HAP-1 (cell line): ENCODE results near the gene PPP2R1B.
"Not testable (repeated sequence)": the region's sequence is repeated elsewhere in the genome, so short reads cannot be mapped to it uniquely, and the experiment has no call there.

Experiments used
- DNase-seq, 2 experiments: peaks; one replicate each; pipeline ENCODE4 v3.0.0-alpha.2; 2016 to 2020; ENCODE audit warnings: low spot score in 2 of 2
- H3K27me3 ChIP-seq: fragments of 250-450 bp; sonication (Bioruptor Pico); 2 replicates; pipeline ENCODE4 v1.5.1; 2020; ENCODE audit warnings: low read depth, mild to moderate bottlenecking, moderate library complexity
- H3K36me3 ChIP-seq: fragments of 250-450 bp; sonication (Bioruptor Pico); replicated peaks from 2 replicates; pipeline ENCODE4 v1.5.1; 2020; ENCODE audit warnings: mild to moderate bottlenecking
- H3K4me1 ChIP-seq: fragments of 250-450 bp; sonication (Bioruptor Pico); 2 replicates; pipeline ENCODE4 v1.5.1; 2020; ENCODE audit warnings: mild to moderate bottlenecking
- H3K4me3 ChIP-seq: fragments of 250-450 bp; sonication (Bioruptor Pico); 2 replicates; pipeline ENCODE4 v1.5.1; 2020; ENCODE audit warnings: mild to moderate bottlenecking, moderate library complexity
- H3K9me3 ChIP-seq: fragments of 250-450 bp; sonication (Bioruptor Pico); 2 replicates; pipeline ENCODE4 v1.5.1; 2020; ENCODE audit warnings: mild to moderate bottlenecking, moderate library complexity
- in situ Hi-C: fragments of 300-500 bp; cut with MboI; formaldehyde crosslinking; loops from 3 replicates; pipeline ENCODE4 v1.14.3; 2020; ENCODE audit warnings: low sequenced_read_pairs, inconsistent platforms, mixed read lengths

The PPP2R1B gene

DNA sequence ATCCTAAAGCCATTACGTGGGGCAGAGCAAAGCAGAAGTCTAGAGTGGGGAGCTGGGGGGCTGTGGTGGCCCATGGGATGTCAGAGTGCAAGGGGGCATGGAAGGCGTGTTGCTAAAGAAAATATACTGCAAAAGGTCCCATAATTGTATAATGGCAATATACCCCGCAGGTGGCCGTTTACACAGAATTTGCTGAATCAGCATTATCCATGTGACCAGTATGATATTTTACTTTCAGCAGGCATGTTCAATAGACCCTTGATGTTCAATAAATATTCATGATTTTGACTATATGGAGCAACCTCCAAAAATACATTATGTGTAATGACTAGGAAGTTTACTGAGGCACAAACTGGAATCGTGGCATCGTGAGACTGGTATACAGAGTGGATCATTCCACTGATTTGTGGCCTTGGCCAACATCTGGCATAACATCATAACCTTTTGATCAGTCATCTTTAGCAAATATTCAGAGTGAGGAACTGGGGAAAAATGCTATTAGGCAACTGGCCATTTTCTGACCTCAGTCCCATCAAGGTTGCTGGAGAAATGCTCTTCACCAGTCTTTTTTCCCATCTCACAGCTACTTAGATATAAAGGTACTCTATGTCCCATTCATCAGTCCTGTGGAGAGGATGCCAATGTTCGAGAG lies 29.3 kb upstream of the PPP2R1B start:
- Histone ChIP-seq H3K36me3 (no peaks in the 10 kb centered on the region), H3K4me1 (no peaks in the 10 kb centered on the region), H3K9me3 (no peaks in the 10 kb centered on the region), H3K27me3 (no peaks in the 10 kb centered on the region; the same call in 1 of the 2 replicates), H3K4me3 (no peak overlapping the region)
- DNase-seq, result no peak
- in situ Hi-C loops, result no loop called here

DNA sequence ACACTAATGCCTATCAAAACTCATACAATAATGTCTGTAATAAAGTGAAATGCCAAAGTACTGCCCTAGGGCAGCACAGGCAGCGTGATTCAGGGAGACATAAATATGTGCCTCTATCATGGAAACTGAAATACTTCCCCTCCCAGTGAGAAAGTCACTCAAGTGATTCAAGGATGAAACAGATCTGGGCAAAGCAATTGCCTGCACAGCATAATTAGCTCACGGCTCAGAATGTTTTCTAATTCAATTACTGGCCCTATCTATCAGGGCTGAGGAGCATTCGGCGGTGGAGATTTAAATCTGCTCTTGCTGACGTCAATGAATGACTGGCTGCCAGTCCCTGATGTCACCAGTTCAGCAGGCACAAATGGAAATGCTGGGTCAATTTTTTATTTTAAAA lies 27.7 kb upstream of the PPP2R1B start:
- in situ Hi-C loops, result no loop called here
- Histone ChIP-seq H3K9me3 (no peaks in the 10 kb centered on the region), H3K36me3 (no peaks in the 10 kb centered on the region), H3K27me3 (no peaks in the 10 kb centered on the region; the same call in 1 of the 2 replicates), H3K4me3 (no peak overlapping the region), H3K4me1 (no peaks in the 10 kb centered on the region)
- DNase-seq, result no peak

DNA sequence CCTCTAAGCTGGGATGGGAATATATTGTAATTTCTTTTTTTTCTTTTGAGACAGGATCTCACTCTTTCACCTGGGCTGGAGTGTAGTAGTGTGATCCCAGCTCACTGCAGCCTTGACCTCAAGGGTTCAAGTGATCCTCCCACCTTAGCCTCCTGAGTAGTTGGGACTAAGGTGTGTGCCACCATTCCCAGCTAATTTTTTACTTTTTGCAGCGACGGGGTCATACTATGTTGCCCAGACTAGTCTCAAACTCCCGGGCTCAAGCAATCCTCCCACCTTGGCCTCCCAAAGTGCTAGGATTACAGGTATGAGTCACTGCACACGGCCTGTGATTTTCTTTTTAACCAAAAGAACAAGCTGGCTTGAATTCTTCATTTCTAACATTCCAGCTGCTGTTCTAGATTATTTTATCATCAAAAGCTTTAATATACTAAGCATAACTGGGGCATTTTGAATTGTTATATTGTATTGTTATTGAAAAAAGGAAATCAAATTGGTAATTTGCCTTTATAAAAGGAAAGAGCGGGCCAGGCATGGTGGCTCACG lies 26.8 kb upstream of the PPP2R1B start:
- H3K36me3 ChIP-seq, result no peaks in the 10 kb centered on the region
- in situ Hi-C loops, result no loop called here
- DNase-seq, result no peak
- no peaks in the 10 kb centered on the region; the same call in 1 of the 2 replicates for H3K27me3 ChIP-seq
- no peaks in the 10 kb centered on the region for H3K9me3 ChIP-seq
- H3K4me3 ChIP-seq, result no peak overlapping the region
- no peaks in the 10 kb centered on the region for H3K4me1 ChIP-seq

DNA sequence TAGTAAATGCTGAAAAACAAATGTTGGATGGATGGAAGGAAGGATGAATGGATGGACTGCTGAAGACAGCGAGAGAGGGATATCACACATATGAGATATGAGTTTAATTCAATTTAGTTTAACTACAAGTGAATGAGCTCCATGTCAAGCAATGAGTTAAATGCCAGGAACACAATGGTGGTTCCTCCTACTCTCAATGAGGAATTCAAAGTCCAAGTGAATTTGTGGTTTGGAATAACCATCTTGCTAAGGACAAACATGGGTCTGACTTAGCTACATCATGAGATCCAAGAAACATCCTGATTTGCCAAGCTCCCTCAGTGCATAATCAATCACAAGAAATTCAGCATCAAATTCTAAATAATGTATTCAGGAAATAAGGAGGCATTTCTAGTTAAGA lies 26.1 kb upstream of the PPP2R1B start:
- no peak for DNase-seq
- Histone ChIP-seq H3K27me3 (no peaks in the 10 kb centered on the region; the same call in 1 of the 2 replicates), H3K4me1 (no peaks in the 10 kb centered on the region), H3K9me3 (no peaks in the 10 kb centered on the region), H3K36me3 (no peaks in the 10 kb centered on the region), H3K4me3 (no peak overlapping the region)
- in situ Hi-C loops, result no loop called here

DNA sequence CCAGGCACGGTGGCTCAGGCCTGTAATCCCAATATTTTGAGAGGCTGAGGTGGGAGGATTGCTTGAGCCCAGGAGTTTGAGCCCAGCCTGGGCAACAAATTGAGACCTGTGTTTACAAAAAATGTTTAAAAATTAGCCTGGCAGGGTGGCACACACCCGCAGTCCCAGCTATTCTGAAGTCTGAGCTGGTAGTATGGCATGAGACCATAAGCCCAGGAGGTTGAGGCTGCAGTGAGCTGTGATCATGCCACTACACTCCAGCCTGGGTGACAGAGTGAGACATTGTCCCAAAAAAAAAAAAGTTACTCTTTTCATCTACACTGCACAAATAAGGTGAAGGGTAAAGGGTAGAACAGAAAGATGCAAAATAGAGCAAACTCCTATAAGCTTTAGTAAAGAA lies 22.3 kb upstream of the PPP2R1B start:
- no peak for DNase-seq
- Histone ChIP-seq H3K9me3 (no peaks in the 10 kb centered on the region), H3K4me1 (peaks cover 6% of the 10 kb centered on the region), H3K4me3 (no peak overlapping the region), H3K27me3 (no peaks in the 10 kb centered on the region; the same call in 1 of the 2 replicates), H3K36me3 (no peaks in the 10 kb centered on the region; the same call in 1 of the 2 replicates)
- in situ Hi-C loops, result no loop called here

DNA sequence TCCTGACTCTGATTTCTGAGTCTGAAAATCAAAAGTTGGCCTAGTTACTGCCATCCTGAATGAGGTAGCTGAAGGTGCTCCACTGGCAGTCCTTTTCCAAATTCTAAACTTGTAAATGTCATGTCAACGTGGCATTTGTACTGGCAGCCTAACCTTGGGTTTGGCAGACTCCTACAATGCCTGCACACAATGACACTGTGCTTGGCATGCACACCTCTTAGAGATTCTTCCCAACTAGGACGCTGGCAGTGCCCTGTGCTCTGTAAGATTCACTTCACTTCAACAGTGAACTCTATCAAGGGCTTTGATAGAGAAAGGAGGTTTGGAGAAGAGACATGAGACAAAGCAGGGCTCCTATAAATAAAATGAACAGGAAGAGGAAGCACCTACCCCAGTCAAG lies 21.9 kb upstream of the PPP2R1B start:
- H3K36me3 ChIP-seq, result no peaks in the 10 kb centered on the region; the same call in 1 of the 2 replicates

DNA sequence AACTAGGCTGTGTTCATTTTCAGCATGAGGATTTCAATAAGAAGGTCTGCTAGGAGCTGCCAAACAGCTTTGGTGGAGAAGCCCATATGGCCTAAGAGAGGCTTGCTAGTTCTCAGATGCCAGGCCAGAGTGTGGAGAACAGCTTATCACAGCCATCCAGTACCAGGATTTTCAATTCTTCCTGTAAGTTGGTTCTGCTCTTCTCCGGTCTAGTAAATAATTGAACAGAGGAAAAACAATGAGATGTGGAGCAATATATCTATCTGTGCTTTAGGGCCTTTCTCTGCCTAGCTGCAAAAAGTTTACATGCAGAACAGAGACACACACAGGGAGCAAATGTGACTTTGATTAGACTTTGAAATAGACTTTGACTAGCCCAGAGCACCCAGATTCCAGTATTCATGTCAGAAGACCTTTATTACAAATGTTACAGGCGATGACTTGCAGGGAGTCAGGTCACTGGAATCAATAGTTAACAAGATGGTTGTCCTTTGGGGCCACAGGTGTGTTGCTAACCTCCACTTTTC lies 19.8 kb upstream of the PPP2R1B start:
- no peaks in the 10 kb centered on the region for H3K9me3 ChIP-seq
- in situ Hi-C loops, result no loop called here
- no peak for DNase-seq
- H3K36me3 ChIP-seq, result no peaks in the 10 kb centered on the region; the same call in 1 of the 2 replicates
- no peaks in the 10 kb centered on the region for H3K27me3 ChIP-seq
- no peak overlapping the region for H3K4me3 ChIP-seq
- H3K4me1 ChIP-seq, result peaks cover 6% of the 10 kb centered on the region

More for the DNA sequence above, 21.9 kb upstream of the PPP2R1B start:
- in situ Hi-C loops, result no loop called here
- Histone ChIP-seq H3K4me3 (no peak overlapping the region), H3K4me1 (peaks cover 6% of the 10 kb centered on the region), H3K27me3 (no peaks in the 10 kb centered on the region; the same call in 1 of the 2 replicates), H3K9me3 (no peaks in the 10 kb centered on the region)
- no peak for DNase-seq

DNA sequence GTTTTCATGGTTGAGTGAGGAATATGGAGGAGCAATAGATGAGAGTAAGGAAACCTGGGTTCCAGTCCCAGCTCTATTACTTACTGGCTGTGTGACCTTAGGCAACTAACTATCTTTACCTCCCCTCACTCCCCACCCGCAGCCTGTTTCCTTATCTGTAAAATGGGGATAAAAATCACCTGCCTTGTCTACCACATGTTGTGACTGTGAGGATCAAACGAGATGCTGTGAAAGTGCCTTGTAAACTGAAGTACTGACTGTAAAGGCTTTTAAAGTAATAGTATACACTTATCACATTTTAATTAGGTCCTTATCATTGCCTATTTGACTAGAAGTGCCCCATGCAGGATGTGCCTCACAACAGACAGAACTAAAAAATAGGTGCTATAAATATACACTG lies 18.9 kb upstream of the PPP2R1B start:
- Histone ChIP-seq H3K4me1 (peaks cover 6% of the 10 kb centered on the region), H3K4me3 (no peak overlapping the region), H3K36me3 (no peaks in the 10 kb centered on the region; the same call in 1 of the 2 replicates), H3K9me3 (no peaks in the 10 kb centered on the region), H3K27me3 (no peaks in the 10 kb centered on the region)
- in situ Hi-C loops, result no loop called here
- DNase-seq, result no peak

DNA sequence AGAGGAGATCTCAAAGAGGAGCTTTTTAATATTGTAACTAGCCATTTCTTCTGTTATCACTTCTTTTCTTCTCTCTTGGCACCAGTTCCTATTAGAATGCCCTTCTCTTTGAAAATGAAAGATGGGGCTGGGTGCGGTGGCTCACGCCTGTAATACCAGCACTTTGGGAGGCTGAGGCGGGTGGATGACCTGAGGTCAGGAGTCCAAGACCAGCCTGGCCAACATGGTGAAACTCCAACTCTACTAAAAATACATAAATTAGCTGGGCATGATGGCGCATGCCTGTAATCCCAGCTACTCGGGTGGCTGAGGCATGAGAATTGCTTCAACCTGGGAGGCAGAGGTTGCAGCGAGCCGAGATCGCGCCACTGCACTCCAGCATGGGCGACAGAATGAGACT lies 18.1 kb upstream of the PPP2R1B start:
- H3K36me3 ChIP-seq, H3K9me3 ChIP-seq, H3K4me1 ChIP-seq, H3K27me3 ChIP-seq, DNase-seq, in situ Hi-C loops, H3K4me3 ChIP-seq: not testable (repeated sequence)

DNA sequence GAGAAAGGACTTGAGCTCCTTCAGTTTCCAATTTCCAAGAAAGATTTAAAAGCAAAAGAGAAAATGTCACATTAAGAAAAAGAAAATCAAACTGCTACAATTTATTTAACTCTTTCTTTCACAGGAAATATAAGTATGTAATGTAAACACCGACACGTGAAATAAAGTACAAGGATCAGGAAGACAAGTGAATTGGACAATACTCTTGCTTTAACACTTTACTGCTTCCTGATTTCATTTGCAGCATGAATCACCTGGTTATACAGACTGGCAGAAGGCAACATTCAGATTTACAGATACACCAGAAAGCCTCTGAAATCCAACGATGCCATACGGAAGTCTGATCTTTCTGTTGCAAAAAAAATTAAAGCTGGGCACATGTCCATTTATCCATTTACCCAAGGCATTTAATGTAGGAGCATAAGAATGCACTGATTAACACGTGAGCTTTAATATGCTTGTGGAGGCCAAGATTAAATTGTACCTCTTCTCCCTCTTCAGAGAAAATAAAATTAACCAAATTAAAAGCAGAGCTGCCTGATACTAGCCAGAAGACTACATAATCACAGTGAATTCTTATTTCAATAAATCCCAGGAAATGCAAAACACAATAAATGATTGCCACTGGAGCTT lies 16.0 kb upstream of the PPP2R1B start:
- Histone ChIP-seq H3K4me3 (no peak overlapping the region), H3K4me1 (peaks cover 6% of the 10 kb centered on the region), H3K36me3 (no peaks in the 10 kb centered on the region; the same call in 1 of the 2 replicates), H3K9me3 (no peaks in the 10 kb centered on the region), H3K27me3 (no peaks in the 10 kb centered on the region)
- no peak for DNase-seq
- in situ Hi-C loops, result no loop called here

DNA sequence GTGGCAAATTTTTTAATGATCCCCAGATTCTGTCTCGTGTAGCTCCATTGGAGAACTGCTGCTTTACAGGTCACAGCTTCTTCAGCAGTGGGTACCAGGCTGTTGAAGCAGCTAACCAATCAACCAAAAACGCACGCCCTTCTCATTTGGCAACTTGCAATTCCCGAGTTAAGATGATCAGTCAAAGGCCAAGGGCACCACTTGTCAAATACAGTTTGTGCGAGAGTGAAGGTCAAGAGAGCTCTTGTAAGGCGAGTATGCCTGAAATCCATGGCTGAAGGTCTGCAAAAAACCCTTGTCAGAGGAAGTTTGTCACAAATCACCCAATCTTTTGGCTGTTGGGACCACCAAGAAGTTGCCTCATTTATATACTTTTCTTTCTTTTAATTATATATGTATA lies 12.9 kb upstream of the PPP2R1B start:
- H3K9me3 ChIP-seq, result no peaks in the 10 kb centered on the region
- no peak for DNase-seq
- no peaks in the 10 kb centered on the region for H3K4me1 ChIP-seq
- H3K36me3 ChIP-seq, result no peaks in the 10 kb centered on the region; the same call in 1 of the 2 replicates
- H3K27me3 ChIP-seq, result no peaks in the 10 kb centered on the region
- in situ Hi-C loops, result loop anchor here (10.0 kb wide), 1 partner anchor 324 kb away; no protein-coding TSS in a partner anchor
- no peak overlapping the region for H3K4me3 ChIP-seq

DNA sequence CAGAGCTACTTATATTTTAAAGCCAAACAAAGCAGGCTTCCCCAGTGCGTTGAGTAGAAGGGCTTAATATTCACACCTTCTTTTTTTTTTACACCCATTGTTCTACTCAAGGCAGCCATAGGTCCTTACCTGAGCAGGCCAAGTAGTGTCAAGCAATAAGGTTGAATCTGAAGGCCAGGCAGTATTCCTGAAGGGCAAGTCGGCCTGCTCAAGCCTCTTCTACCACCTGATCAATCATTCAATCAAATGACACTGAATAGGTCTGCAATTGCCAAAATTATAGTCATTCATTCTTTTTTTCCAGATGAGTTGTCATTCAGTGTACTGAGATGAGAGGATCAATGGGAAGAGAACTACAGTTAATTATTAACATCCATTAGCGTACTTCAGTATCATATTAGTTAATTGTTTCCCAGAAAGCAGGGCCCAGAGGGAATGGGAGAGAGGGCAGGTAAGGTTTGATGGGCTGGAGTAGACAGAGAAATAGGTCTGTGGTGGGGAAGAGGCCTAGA lies 11.9 kb upstream of the PPP2R1B start:
- no peaks in the 10 kb centered on the region; the same call in 1 of the 2 replicates for H3K36me3 ChIP-seq
- in situ Hi-C loops, result loop anchor here (10.0 kb wide), 1 partner anchor 323 kb away; no protein-coding TSS in a partner anchor
- H3K9me3 ChIP-seq, result no peaks in the 10 kb centered on the region
- no peaks in the 10 kb centered on the region for H3K27me3 ChIP-seq
- H3K4me3 ChIP-seq, result no peak overlapping the region
- no peak for DNase-seq
- H3K4me1 ChIP-seq, result no peaks in the 10 kb centered on the region

DNA sequence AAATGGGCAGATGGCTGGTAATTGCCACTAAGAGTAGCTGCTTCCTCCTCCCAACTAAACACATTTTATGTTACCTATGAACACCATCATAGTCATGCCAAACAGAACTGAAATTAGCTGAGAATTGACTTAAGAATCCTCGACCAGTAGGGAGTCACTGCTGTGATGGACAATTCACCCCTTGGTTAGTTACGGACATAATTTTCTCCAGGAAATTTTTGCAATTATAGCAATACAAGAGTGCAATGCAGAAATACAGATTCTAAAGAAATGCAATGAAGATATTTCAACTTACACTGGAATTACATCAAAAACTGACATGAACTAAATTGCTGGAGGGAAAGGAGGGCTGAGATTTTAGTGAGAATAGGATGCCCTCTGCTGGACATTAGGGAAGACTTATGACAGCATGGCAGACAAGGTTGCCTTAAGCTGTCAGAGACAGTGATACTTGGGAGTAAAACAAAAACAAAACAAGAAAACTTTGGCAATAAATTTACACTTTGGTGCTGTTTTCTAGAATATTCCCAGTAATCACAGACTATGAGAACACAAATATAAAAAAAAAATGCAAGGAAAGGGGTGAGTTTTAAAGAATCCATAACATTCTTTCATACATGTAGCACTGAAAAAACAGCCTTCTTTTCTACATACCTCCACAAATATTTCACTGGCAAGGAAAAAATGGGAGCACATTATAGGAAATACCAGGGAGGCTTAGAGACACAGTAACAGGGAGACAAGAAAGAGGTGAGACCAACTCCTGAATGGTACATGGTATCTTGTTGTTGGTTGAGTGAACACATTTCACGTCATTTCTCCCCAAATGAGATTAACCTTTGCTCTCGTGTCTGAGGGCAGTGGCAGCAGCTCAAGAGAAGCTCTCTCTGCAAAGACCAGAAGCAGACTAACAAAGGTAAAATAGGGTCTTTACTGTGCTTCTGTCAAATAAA lies 11.2 kb upstream of the PPP2R1B start:
- peak; percentile 38 to 76 for DNase-seq
- Histone ChIP-seq H3K27me3 (no peaks in the 10 kb centered on the region), H3K9me3 (no peaks in the 10 kb centered on the region), H3K4me3 (no peak overlapping the region), H3K4me1 (no peaks in the 10 kb centered on the region), H3K36me3 (no peaks in the 10 kb centered on the region; the same call in 1 of the 2 replicates)
- in situ Hi-C loops, result loop anchor here (10.0 kb wide), 1 partner anchor 323 kb away; no protein-coding TSS in a partner anchor
